GM23338 (cell line): ENCODE results near the gene ARL2. TPM values are rescaled to one million over a fixed set of nuclear protein-coding genes. Genes with fewer than 3 reads are reported as not detected.
A peak's percentile ranks its signal among the peaks of the same experiment; 100 is the strongest.

Experiments used
- ATAC-seq: fragments of 200-7000 bp; cut with Tn5 transposase; 3 replicates; pipeline ENCODE4 v1.9.1; 2020
- DNase-seq: peaks from one replicate; pipeline ENCODE4 v3.0.0-alpha.2; 2015; ENCODE audit warnings: low spot score
- H2AFZ ChIP-seq: fragments of 200-600 bp; sonication (generic); 2 replicates; pipeline ENCODE4 v1.8.0; 2016; ENCODE audit warnings: antibody characterized with exemption, mild to moderate bottlenecking, moderate library complexity
- H3F3A ChIP-seq: fragments of 200-600 bp; sonication (generic); replicated peaks from 2 replicates; pipeline ENCODE4 v1.8.0; 2017; ENCODE audit warnings: antibody characterized with exemption, mixed run types, low read depth
- H3K27ac ChIP-seq: fragments of 200-600 bp; sonication (generic); 2 replicates; pipeline ENCODE4 v1.6.1; 2016; ENCODE audit warnings: low read depth
- H3K27me3 ChIP-seq: fragments of 200-600 bp; sonication (generic); 2 replicates; pipeline ENCODE4 v1.8.0; 2016; ENCODE audit warnings: mild to moderate bottlenecking, mixed run types, moderate library complexity; ENCODE audit not compliant: insufficient read depth
- H3K36me3 ChIP-seq: fragments of 200-600 bp; sonication (generic); 2 replicates; pipeline ENCODE4 v1.8.0; 2016; ENCODE audit warnings: mild to moderate bottlenecking; ENCODE audit not compliant: insufficient read depth
- H3K4me1 ChIP-seq: fragments of 200-600 bp; sonication (generic); 2 replicates; pipeline ENCODE4 v1.8.0; 2016; ENCODE audit warnings: mild to moderate bottlenecking, moderate library complexity; ENCODE audit not compliant: insufficient read depth
- H3K4me2 ChIP-seq: fragments of 200-600 bp; sonication (generic); 2 replicates; pipeline ENCODE4 v1.7.1; 2017; ENCODE audit warnings: mixed run types
- H3K4me3 ChIP-seq: fragments of 200-600 bp; sonication (generic); 2 replicates; pipeline ENCODE4 v1.6.1; 2016; ENCODE audit warnings: mixed run types
- H3K79me2 ChIP-seq: fragments of 200-600 bp; sonication (generic); replicated peaks from 2 replicates; pipeline ENCODE4 v1.8.0; 2017; ENCODE audit warnings: mild to moderate bottlenecking; ENCODE audit not compliant: insufficient read depth
- H3K9me2 ChIP-seq: fragments of 200-600 bp; sonication (generic); 2 replicates; pipeline ENCODE4 v1.8.0; 2017; ENCODE audit not compliant: insufficient read depth
- H4K20me1 ChIP-seq: fragments of 200-600 bp; sonication (generic); replicated peaks from 2 replicates; pipeline ENCODE4 v1.8.0; 2017; ENCODE audit warnings: mild to moderate bottlenecking; ENCODE audit not compliant: insufficient read depth
- H3K27ac Mint-ChIP-seq: 2 replicates; pipeline ENCODE4 v1.8.0; 2020; ENCODE audit warnings: inconsistent platforms, mild to moderate bottlenecking, moderate library complexity, mixed read lengths
- H3K27me3 Mint-ChIP-seq: 3 replicates; pipeline ENCODE4 v1.8.0; 2022; ENCODE audit warnings: low read depth, mild to moderate bottlenecking, moderate library complexity, mixed read lengths, inconsistent platforms; ENCODE audit not compliant: insufficient read depth, poor library complexity
- H3K36me3 Mint-ChIP-seq: 3 replicates; pipeline ENCODE4 v1.8.0; 2021; ENCODE audit warnings: low read depth, mild to moderate bottlenecking, inconsistent platforms, moderate library complexity, mixed read lengths
- H3K4me1 Mint-ChIP-seq: 3 replicates; pipeline ENCODE4 v1.8.0; 2020; ENCODE audit warnings: mild to moderate bottlenecking, inconsistent platforms, mixed read lengths
- H3K4me3 Mint-ChIP-seq: 3 replicates; pipeline ENCODE4 v1.8.0; 2021; ENCODE audit warnings: moderate library complexity, mild to moderate bottlenecking, inconsistent platforms, mixed read lengths
- H3K9me3 Mint-ChIP-seq: 3 replicates; pipeline ENCODE4 v1.8.0; 2020; ENCODE audit warnings: moderate library complexity, mild to moderate bottlenecking, inconsistent platforms, mixed read lengths
- CREB1 ChIP-seq: fragments of 250-450 bp; sonication (Bioruptor Pico); IDR thresholded peaks from 2 replicates; pipeline ENCODE4 v1.5.0; 2020; ENCODE audit warnings: low read depth, mild to moderate bottlenecking, moderate library complexity
- EZH2 ChIP-seq: fragments of 200-600 bp; sonication (generic); IDR thresholded peaks from one replicate; pipeline ENCODE4 v1.8.0; 2017; ENCODE audit warnings: antibody characterized with exemption, mild to moderate bottlenecking, low read depth; ENCODE audit not compliant: unreplicated experiment
- EZH2phosphoT487 ChIP-seq: fragments of 200-600 bp; sonication (generic); IDR thresholded peaks from one replicate; pipeline ENCODE4 v1.8.1; 2018; ENCODE audit warnings: antibody characterized with exemption; ENCODE audit not compliant: unreplicated experiment
- JUNB ChIP-seq: IDR thresholded peaks from one replicate; pipeline ENCODE4 v1.6.1; 2016; ENCODE audit warnings: antibody characterized with exemption; ENCODE audit not compliant: unreplicated experiment
- STAT1 ChIP-seq: IDR thresholded peaks from one replicate; pipeline ENCODE4 v1.6.1; 2016; ENCODE audit warnings: antibody characterized with exemption; ENCODE audit not compliant: unreplicated experiment
- ZNF114 ChIP-seq: fragments of 250-450 bp; sonication (Bioruptor Pico); IDR thresholded peaks from 2 replicates; pipeline ENCODE4 v1.5.0; 2020; ENCODE audit warnings: mild to moderate bottlenecking, moderate library complexity
- polyA plus RNA-seq: library from polyadenylated mRNA; unstranded; fragments of >200 nt; fragmentation: Nextera tagmentation; extraction: Ambion mirVana; gene quantifications from 2 replicates; pipeline ENCODE4 v1.2.1, GENCODE V29; 2016
- total RNA-seq: library from RNA; depleted of rRNA; stranded (reverse); fragments of >200 nt; shearing (Covaris generic); gene quantifications from 2 replicates; pipeline ENCODE4 v1.2.3, GENCODE V29; 2014
- TF ChIP-seq, protein P1 (sequence below), 2 experiments: fragments of 200-600 bp in 1 of 2; sonication (generic) in 1 of 2; conservative IDR thresholded peaks; 2 replicates each; pipeline versions ENCODE4 v1.5.1 to v1.6.1; 2016 to 2017; ENCODE audit warnings: antibody characterized with exemption in 2 of 2, low read depth in 2 of 2, mild to moderate bottlenecking in 2 of 2, moderate library complexity in 1 of 2
- TF ChIP-seq, protein P2 (sequence below): fragments of 250-450 bp; sonication (Bioruptor Pico); IDR thresholded peaks from 2 replicates; pipeline ENCODE4 v1.5.0; 2020; ENCODE audit warnings: mild to moderate bottlenecking, moderate library complexity
- TF ChIP-seq, protein P3 (sequence below): IDR thresholded peaks from one replicate; pipeline ENCODE4 v1.6.1; 2018; ENCODE audit warnings: antibody characterized with exemption; ENCODE audit not compliant: unreplicated experiment
- TF ChIP-seq, protein P4 (sequence below): IDR thresholded peaks from 2 replicates; pipeline ENCODE4 v1.6.1; 2016; ENCODE audit warnings: antibody characterized with exemption

The ARL2 gene
- total and polyA plus RNA-seq, 2 experiments from 2014 or later: 193 to 236 TPM

DNA sequence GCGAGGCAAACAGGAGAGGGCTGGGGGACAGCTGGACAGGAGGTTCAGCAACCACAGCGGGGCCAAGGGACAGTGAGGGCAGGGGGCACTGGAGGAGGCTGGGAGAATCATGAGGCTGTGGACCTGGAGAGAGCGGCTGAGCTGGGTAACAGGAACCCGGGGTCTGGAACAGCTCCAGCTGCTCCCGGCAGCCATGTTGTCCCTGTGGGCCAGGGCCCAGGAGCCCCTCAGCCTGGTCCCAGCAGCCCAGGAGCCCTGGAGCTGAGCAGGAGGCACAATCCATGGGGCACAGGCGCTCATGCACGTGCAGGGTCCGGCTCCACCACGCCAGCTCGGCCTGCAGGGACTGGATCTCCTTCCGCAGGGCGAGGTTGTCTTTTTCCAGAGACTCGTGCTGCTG, 24.5 kb upstream of the ARL2 start:
- Histone ChIP-seq H4K20me1 (no peaks in the 10 kb centered on the region), H3K36me3 (no peaks in the 10 kb centered on the region), H2AFZ (no peak overlapping the region), H3K9me2 (no peaks in the 10 kb centered on the region), H3K79me2 (no peaks in the 10 kb centered on the region), H3K4me1 (no peaks in the 10 kb centered on the region), H3K4me3 (no peak overlapping the region), H3K27me3 (no peaks in the 10 kb centered on the region), H3F3A (no peaks in the 10 kb centered on the region), H3K4me2 (no peak overlapping the region), H3K27ac (no peak overlapping the region)
- H3K27ac Mint-ChIP-seq: no peak overlapping the region
- H3K27me3 Mint-ChIP-seq: peaks cover 10% of the 10 kb centered on the region
- H3K4me1 Mint-ChIP-seq: peaks cover 2% of the 10 kb centered on the region; the same call in 1 of the 3 replicates
- DNase-seq: no peak
- H3K9me3 Mint-ChIP-seq: no peaks in the 10 kb centered on the region
- peak; percentile 41; the same call in 2 of the 3 replicates for ATAC-seq
- no peaks in the 10 kb centered on the region for H3K36me3 Mint-ChIP-seq
- TF ChIP-seq ZNF114 (CRISPR knock-in tag): no peak
- TF ChIP-seq, protein P1, sequence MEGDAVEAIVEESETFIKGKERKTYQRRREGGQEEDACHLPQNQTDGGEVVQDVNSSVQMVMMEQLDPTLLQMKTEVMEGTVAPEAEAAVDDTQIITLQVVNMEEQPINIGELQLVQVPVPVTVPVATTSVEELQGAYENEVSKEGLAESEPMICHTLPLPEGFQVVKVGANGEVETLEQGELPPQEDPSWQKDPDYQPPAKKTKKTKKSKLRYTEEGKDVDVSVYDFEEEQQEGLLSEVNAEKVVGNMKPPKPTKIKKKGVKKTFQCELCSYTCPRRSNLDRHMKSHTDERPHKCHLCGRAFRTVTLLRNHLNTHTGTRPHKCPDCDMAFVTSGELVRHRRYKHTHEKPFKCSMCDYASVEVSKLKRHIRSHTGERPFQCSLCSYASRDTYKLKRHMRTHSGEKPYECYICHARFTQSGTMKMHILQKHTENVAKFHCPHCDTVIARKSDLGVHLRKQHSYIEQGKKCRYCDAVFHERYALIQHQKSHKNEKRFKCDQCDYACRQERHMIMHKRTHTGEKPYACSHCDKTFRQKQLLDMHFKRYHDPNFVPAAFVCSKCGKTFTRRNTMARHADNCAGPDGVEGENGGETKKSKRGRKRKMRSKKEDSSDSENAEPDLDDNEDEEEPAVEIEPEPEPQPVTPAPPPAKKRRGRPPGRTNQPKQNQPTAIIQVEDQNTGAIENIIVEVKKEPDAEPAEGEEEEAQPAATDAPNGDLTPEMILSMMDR (conservative IDR thresholded peaks at IDR 0.05; ENCODE audit: low read depth in 2 of 2): no peak
- no peak for TF ChIP-seq EZH2phosphoT487
- TF ChIP-seq, protein P2, sequence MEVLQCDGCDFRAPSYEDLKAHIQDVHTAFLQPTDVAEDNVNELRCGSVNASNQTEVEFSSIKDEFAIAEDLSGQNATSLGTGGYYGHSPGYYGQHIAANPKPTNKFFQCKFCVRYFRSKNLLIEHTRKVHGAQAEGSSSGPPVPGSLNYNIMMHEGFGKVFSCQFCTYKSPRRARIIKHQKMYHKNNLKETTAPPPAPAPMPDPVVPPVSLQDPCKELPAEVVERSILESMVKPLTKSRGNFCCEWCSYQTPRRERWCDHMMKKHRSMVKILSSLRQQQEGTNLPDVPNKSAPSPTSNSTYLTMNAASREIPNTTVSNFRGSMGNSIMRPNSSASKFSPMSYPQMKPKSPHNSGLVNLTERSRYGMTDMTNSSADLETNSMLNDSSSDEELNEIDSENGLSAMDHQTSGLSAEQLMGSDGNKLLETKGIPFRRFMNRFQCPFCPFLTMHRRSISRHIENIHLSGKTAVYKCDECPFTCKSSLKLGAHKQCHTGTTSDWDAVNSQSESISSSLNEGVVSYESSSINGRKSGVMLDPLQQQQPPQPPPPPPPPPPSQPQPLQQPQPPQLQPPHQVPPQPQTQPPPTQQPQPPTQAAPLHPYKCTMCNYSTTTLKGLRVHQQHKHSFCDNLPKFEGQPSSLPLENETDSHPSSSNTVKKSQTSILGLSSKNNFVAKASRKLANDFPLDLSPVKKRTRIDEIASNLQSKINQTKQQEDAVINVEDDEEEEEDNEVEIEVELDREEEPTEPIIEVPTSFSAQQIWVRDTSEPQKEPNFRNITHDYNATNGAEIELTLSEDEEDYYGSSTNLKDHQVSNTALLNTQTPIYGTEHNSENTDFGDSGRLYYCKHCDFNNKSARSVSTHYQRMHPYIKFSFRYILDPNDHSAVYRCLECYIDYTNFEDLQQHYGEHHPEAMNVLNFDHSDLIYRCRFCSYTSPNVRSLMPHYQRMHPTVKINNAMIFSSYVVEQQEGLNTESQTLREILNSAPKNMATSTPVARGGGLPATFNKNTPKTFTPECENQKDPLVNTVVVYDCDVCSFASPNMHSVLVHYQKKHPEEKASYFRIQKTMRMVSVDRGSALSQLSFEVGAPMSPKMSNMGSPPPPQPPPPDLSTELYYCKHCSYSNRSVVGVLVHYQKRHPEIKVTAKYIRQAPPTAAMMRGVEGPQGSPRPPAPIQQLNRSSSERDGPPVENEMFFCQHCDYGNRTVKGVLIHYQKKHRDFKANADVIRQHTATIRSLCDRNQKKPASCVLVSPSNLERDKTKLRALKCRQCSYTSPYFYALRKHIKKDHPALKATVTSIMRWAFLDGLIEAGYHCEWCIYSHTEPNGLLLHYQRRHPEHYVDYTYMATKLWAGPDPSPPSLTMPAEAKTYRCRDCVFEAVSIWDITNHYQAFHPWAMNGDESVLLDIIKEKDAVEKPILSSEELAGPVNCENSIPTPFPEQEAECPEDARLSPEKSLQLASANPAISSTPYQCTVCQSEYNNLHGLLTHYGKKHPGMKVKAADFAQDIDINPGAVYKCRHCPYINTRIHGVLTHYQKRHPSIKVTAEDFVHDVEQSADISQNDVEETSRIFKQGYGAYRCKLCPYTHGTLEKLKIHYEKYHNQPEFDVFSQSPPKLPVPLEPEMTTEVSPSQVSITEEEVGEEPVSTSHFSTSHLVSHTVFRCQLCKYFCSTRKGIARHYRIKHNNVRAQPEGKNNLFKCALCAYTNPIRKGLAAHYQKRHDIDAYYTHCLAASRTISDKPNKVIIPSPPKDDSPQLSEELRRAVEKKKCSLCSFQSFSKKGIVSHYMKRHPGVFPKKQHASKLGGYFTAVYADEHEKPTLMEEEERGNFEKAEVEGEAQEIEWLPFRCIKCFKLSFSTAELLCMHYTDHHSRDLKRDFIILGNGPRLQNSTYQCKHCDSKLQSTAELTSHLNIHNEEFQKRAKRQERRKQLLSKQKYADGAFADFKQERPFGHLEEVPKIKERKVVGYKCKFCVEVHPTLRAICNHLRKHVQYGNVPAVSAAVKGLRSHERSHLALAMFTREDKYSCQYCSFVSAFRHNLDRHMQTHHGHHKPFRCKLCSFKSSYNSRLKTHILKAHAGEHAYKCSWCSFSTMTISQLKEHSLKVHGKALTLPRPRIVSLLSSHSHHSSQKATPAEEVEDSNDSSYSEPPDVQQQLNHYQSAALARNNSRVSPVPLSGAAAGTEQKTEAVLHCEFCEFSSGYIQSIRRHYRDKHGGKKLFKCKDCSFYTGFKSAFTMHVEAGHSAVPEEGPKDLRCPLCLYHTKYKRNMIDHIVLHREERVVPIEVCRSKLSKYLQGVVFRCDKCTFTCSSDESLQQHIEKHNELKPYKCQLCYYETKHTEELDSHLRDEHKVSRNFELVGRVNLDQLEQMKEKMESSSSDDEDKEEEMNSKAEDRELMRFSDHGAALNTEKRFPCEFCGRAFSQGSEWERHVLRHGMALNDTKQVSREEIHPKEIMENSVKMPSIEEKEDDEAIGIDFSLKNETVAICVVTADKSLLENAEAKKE: no peak
- TF ChIP-seq EZH2: no peak
- TF ChIP-seq CREB1: no peak
- TF ChIP-seq, protein P3, sequence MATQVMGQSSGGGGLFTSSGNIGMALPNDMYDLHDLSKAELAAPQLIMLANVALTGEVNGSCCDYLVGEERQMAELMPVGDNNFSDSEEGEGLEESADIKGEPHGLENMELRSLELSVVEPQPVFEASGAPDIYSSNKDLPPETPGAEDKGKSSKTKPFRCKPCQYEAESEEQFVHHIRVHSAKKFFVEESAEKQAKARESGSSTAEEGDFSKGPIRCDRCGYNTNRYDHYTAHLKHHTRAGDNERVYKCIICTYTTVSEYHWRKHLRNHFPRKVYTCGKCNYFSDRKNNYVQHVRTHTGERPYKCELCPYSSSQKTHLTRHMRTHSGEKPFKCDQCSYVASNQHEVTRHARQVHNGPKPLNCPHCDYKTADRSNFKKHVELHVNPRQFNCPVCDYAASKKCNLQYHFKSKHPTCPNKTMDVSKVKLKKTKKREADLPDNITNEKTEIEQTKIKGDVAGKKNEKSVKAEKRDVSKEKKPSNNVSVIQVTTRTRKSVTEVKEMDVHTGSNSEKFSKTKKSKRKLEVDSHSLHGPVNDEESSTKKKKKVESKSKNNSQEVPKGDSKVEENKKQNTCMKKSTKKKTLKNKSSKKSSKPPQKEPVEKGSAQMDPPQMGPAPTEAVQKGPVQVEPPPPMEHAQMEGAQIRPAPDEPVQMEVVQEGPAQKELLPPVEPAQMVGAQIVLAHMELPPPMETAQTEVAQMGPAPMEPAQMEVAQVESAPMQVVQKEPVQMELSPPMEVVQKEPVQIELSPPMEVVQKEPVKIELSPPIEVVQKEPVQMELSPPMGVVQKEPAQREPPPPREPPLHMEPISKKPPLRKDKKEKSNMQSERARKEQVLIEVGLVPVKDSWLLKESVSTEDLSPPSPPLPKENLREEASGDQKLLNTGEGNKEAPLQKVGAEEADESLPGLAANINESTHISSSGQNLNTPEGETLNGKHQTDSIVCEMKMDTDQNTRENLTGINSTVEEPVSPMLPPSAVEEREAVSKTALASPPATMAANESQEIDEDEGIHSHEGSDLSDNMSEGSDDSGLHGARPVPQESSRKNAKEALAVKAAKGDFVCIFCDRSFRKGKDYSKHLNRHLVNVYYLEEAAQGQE: no peak
- TF ChIP-seq, protein P4, sequence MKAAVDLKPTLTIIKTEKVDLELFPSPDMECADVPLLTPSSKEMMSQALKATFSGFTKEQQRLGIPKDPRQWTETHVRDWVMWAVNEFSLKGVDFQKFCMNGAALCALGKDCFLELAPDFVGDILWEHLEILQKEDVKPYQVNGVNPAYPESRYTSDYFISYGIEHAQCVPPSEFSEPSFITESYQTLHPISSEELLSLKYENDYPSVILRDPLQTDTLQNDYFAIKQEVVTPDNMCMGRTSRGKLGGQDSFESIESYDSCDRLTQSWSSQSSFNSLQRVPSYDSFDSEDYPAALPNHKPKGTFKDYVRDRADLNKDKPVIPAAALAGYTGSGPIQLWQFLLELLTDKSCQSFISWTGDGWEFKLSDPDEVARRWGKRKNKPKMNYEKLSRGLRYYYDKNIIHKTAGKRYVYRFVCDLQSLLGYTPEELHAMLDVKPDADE: no peak
- no peak for TF ChIP-seq JUNB
- no peak for TF ChIP-seq STAT1
- no peak overlapping the region for H3K4me3 Mint-ChIP-seq
